HepG2 (cell line): ENCODE results near the gene PSMD2. TPM values are rescaled to one million over a fixed set of nuclear protein-coding genes. Genes with fewer than 3 reads are reported as not detected.

ENCODE experiments used
- ARID4A ChIP-seq: sonication (generic); formaldehyde crosslinking; IDR thresholded peaks from 2 replicates; pipeline ENCODE4 v1.5.0; 2020; ENCODE audit warnings: mild to moderate bottlenecking, missing genetic modification reagents, borderline replicate concordance
- EP300 ChIP-seq, 3 experiments: sonication (generic) in 1 of 3; formaldehyde crosslinking in 1 of 3; IDR thresholded peaks; 2 replicates each; pipeline versions ENCODE4 v1.5.1 to v1.6.1; 2011 to 2020; ENCODE audit warnings: low read depth in 2 of 3, low read length in 2 of 3, borderline replicate concordance in 1 of 3, improper control_type of control experiment in 1 of 3, mild to moderate bottlenecking in 1 of 3, missing genetic modification reagents in 1 of 3, moderate library complexity in 1 of 3
- IKZF4 ChIP-seq: sonication (generic); formaldehyde crosslinking; IDR thresholded peaks from 2 replicates; pipeline ENCODE4 v1.5.1; 2020; ENCODE audit warnings: borderline replicate concordance, mild to moderate bottlenecking, low read depth, missing genetic modification reagents; ENCODE audit errors: not compliant biosample characterization
- KAT8 ChIP-seq: IDR thresholded peaks from 2 replicates; pipeline ENCODE4 v1.6.1; 2016; ENCODE audit warnings: missing genetic modification reagents, missing compliant biosample characterization
- KDM3A ChIP-seq: IDR thresholded peaks from 2 replicates; pipeline ENCODE4 v1.6.1; 2018; ENCODE audit warnings: low read depth, missing compliant biosample characterization
- MAFF ChIP-seq: IDR thresholded peaks from 2 replicates; pipeline ENCODE4 v1.6.1; 2011; ENCODE audit warnings: low read depth, low read length, improper control_type of control experiment
- MAFG ChIP-seq: sonication (generic); formaldehyde crosslinking; IDR thresholded peaks from 2 replicates; pipeline ENCODE4 v1.5.1; 2020; ENCODE audit warnings: mild to moderate bottlenecking, missing genetic modification reagents
- MED1 ChIP-seq: sonication (generic); formaldehyde crosslinking; IDR thresholded peaks from 2 replicates; pipeline ENCODE4 v1.4.0; 2020; ENCODE audit warnings: missing genetic modification reagents
- RXRA ChIP-seq: sonication (generic); formaldehyde crosslinking; IDR thresholded peaks from 2 replicates; pipeline ENCODE4 v1.5.1; 2020; ENCODE audit warnings: missing genetic modification reagents
- SNAPC2 ChIP-seq: sonication (generic); formaldehyde crosslinking; IDR thresholded peaks from 2 replicates; pipeline ENCODE4 v1.8.1; 2022; ENCODE audit warnings: mild to moderate bottlenecking, missing genetic modification reagents
- ZKSCAN8 ChIP-seq: IDR thresholded peaks from 2 replicates; pipeline ENCODE4 v1.6.1; 2016; ENCODE audit warnings: borderline replicate concordance, missing genetic modification reagents, missing compliant biosample characterization
- ZNF816 ChIP-seq: sonication (generic); formaldehyde crosslinking; IDR thresholded peaks from 2 replicates; pipeline ENCODE4 v1.8.0; 2022; ENCODE audit warnings: missing genetic modification reagents, mild to moderate bottlenecking, borderline replicate concordance
- polyA plus RNA-seq, 8 experiments: library from polyadenylated mRNA; depleted of rRNA in 3 of 8; stranded (reverse) in 7 of 8; unstranded in 1 of 8; fragments of >200 nt; fragmentation: Illumina TruSeq in 4 of 8; extraction: Trizol in 4 of 8; gene quantifications; 2 replicates each; pipeline versions ENCODE4 v1.2.1 to v1.2.3, GENCODE V29; 2011 to 2016; ENCODE audit warnings: low read depth in 4 of 8, missing spikeins in 1 of 8, mixed read lengths in 1 of 8; ENCODE audit not compliant: insufficient read depth in 1 of 8
- total RNA-seq, 5 experiments: library from RNA; depleted of rRNA; stranded (reverse); fragments of >200 nt; fragmentation: Illumina TruSeq; extraction: Trizol; gene quantifications; 2 replicates each; pipeline ENCODE4 v1.2.3, GENCODE V29; 2016; ENCODE audit warnings: low read depth in 1 of 5
- TF ChIP-seq, protein P1 (sequence below): sonication (generic); formaldehyde crosslinking; IDR thresholded peaks from 2 replicates; pipeline ENCODE4 v1.4.0; 2020; ENCODE audit warnings: missing genetic modification reagents
- TF ChIP-seq, protein P2 (sequence below): IDR thresholded peaks from 2 replicates; pipeline ENCODE4 v1.6.1; 2012; ENCODE audit warnings: low read depth, low read length, improper control_type of control experiment

Gene PSMD2
- total and polyA plus RNA-seq, 2 of the 13 experiments (the other 11 are each of a cell fraction or from before 2014, with no cell fraction given), result 125 to 200 TPM

DNA sequence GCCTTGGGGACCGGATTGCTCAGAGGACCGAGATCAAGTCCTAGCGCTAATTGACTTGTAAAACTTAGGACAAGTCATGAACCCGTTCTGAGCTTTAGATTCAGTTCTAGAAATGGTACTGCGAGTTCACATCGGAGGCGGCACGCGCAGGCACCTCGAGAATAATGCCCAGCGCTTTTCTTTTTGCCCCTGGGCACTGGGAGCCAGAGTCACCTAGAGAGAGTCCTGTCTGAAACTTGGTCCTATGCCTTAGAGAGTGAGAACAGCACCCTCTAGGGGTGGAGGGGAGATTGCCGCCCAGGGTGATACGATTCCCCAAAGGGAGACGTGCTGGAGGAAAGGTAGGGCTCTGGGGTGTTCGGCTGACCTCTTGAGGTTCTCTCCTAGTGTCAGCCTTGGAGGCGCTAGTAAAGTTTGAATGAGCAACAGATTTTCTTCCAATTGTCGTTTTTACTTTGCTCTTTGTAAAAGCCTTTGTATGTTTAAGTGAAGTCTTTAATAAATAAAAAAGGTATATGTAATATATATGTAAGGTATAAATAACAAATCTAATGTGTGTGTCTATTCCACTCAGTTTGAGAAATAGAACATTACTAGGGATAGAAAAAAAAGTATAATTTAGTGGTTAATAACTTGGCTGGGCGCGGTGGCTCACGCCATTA lies 48.7 kb upstream of the PSMD2 start (continued):
- TF ChIP-seq, protein P1, sequence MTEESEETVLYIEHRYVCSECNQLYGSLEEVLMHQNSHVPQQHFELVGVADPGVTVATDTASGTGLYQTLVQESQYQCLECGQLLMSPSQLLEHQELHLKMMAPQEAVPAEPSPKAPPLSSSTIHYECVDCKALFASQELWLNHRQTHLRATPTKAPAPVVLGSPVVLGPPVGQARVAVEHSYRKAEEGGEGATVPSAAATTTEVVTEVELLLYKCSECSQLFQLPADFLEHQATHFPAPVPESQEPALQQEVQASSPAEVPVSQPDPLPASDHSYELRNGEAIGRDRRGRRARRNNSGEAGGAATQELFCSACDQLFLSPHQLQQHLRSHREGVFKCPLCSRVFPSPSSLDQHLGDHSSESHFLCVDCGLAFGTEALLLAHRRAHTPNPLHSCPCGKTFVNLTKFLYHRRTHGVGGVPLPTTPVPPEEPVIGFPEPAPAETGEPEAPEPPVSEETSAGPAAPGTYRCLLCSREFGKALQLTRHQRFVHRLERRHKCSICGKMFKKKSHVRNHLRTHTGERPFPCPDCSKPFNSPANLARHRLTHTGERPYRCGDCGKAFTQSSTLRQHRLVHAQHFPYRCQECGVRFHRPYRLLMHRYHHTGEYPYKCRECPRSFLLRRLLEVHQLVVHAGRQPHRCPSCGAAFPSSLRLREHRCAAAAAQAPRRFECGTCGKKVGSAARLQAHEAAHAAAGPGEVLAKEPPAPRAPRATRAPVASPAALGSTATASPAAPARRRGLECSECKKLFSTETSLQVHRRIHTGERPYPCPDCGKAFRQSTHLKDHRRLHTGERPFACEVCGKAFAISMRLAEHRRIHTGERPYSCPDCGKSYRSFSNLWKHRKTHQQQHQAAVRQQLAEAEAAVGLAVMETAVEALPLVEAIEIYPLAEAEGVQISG, result peak; percentile 51; the same call in 1 of the 2 replicates
- TF ChIP-seq ARID4A (CRISPR knock-in tag), result no peak
- no peak for TF ChIP-seq MAFG (CRISPR knock-in tag)
- no peak for TF ChIP-seq EP300 (IDR thresholded peaks at IDR 0.05; ENCODE audit: low read depth in 2 of 2, low read length in 2 of 2)
- no peak for TF ChIP-seq EP300 (CRISPR knock-in tag; IDR thresholded peaks at IDR 0.05; ENCODE audit: borderline replicate concordance)
- TF ChIP-seq MAFF, result no peak
- TF ChIP-seq KDM3A (CRISPR knock-in tag), result no peak
- TF ChIP-seq ZKSCAN8, result no peak
- TF ChIP-seq RXRA, result no peak
- TF ChIP-seq, protein P2, sequence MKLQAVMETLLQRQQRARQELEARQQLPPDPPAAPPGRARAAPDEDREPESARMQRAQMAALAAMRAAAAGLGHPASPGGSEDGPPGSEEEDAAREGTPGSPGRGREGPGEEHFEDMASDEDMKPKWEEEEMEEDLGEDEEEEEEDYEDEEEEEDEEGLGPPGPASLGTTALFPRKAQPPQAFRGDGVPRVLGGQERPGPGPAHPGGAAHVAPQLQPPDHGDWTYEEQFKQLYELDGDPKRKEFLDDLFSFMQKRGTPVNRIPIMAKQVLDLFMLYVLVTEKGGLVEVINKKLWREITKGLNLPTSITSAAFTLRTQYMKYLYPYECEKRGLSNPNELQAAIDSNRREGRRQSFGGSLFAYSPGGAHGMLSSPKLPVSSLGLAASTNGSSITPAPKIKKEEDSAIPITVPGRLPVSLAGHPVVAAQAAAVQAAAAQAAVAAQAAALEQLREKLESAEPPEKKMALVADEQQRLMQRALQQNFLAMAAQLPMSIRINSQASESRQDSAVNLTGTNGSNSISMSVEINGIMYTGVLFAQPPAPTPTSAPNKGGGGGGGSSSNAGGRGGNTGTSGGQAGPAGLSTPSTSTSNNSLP, result no peak
- TF ChIP-seq SNAPC2 (CRISPR knock-in tag), result no peak
- TF ChIP-seq ZNF816 (CRISPR knock-in tag), result no peak
- no peak for TF ChIP-seq IKZF4
- no peak for TF ChIP-seq KAT8 (CRISPR knock-in tag)
- no peak; the same call in 1 of the 2 replicates for TF ChIP-seq MED1 (CRISPR knock-in tag)
